IMR-90 (cell line): Measurements from ENCODE around the gene MUSTN1. TPM values are rescaled to one million over a fixed set of nuclear protein-coding genes. Genes with fewer than 3 reads are reported as not detected.

Source experiments
- ATAC-seq: fragments of 200-7000 bp; cut with Tn5 transposase; 2 replicates; pipeline ENCODE4 v1.9.1; 2020; ENCODE audit warnings: low read depth, mild to moderate bottlenecking, moderate library complexity
- BruUV-seq: library from RNA; stranded (reverse); fragments of 400-500 nt; replicated peaks from 2 replicates; lab custom pipeline; 2021; lab: Mats Ljungman, UMichigan
- CTCF ChIA-PET: fragments of 300-600 bp; formaldehyde crosslinking; extraction: SDS; loops from one replicate; lab custom pipeline; 2021; ENCODE audit warnings: antibody characterized with exemption; lab: Yijun Ruan, JAX
- POLR2A ChIA-PET: fragments of 300-600 bp; sonication (Branson Sonifier 250); formaldehyde crosslinking; loops from one replicate; lab custom pipeline; 2022; ENCODE audit warnings: antibody characterized with exemption; ENCODE audit not compliant: unreplicated experiment; lab: Charles Lee
- DNase-seq: peaks from one replicate; pipeline ENCODE4 v3.0.0; 2013
- H2AFZ ChIP-seq: replicated peaks from 2 replicates; pipeline ENCODE3; 2013; ENCODE audit warnings: low read length, mild to moderate bottlenecking; ENCODE audit not compliant: poor library complexity
- H2AK5ac ChIP-seq: 2 replicates; pipeline ENCODE4 v1.6.1; 2013; ENCODE audit warnings: low read depth, low read length, inconsistent platforms
- H2AK9ac ChIP-seq: replicated peaks from 2 replicates; pipeline ENCODE3; 2013; ENCODE audit warnings: mild to moderate bottlenecking, low read depth, low read length, moderate library complexity; ENCODE audit not compliant: poor library complexity
- H2BK120ac ChIP-seq: 2 replicates; pipeline ENCODE4 v1.6.1; 2013; ENCODE audit warnings: low read depth, low read length, inconsistent platforms
- H2BK15ac ChIP-seq: 3 replicates; pipeline ENCODE4 v1.6.1; 2013; ENCODE audit warnings: low read depth, low read length, inconsistent platforms
- H2BK20ac ChIP-seq: 2 replicates; pipeline ENCODE4 v1.6.1; 2013; ENCODE audit warnings: low read depth, mild to moderate bottlenecking, inconsistent platforms, low read length, moderate library complexity
- H2BK5ac ChIP-seq: 2 replicates; pipeline ENCODE4 v1.6.1; 2013; ENCODE audit warnings: mild to moderate bottlenecking, low read depth, low read length, inconsistent platforms; ENCODE audit not compliant: poor library complexity, severe bottlenecking
- H3K14ac ChIP-seq: replicated peaks from 2 replicates; pipeline ENCODE4 v1.6.1; 2013; ENCODE audit warnings: low read depth, low read length, inconsistent platforms
- H3K18ac ChIP-seq: 2 replicates; pipeline ENCODE4 v1.6.1; 2013; ENCODE audit warnings: low read depth, low read length, control low read depth
- H3K23ac ChIP-seq: 2 replicates; pipeline ENCODE4 v1.6.1; 2013; ENCODE audit warnings: low read depth, low read length, inconsistent platforms
- H3K27ac ChIP-seq: 2 replicates; pipeline ENCODE4 v1.5.1; 2013; ENCODE audit warnings: mild to moderate bottlenecking, control low read depth, low read length; ENCODE audit not compliant: insufficient read depth
- H3K27me3 ChIP-seq: 2 replicates; pipeline ENCODE4 v1.6.1; 2013; ENCODE audit warnings: low read length; ENCODE audit not compliant: control insufficient read depth, insufficient read depth
- H3K36me3 ChIP-seq: 2 replicates; pipeline ENCODE4 v1.6.1; 2013; ENCODE audit warnings: low read length, mixed read lengths; ENCODE audit not compliant: control insufficient read depth, insufficient read depth
- H3K4ac ChIP-seq: 2 replicates; pipeline ENCODE4 v1.6.1; 2013; ENCODE audit warnings: low read depth, low read length, inconsistent platforms
- H3K4me1 ChIP-seq: 2 replicates; pipeline ENCODE4 v1.6.1; 2013; ENCODE audit warnings: low read length, mixed read lengths; ENCODE audit not compliant: control insufficient read depth, insufficient read depth
- H3K4me2 ChIP-seq: 2 replicates; pipeline ENCODE4 v1.6.1; 2013; ENCODE audit warnings: low read depth, mild to moderate bottlenecking, control low read depth, low read length, moderate library complexity
- H3K4me3 ChIP-seq: 2 replicates; pipeline ENCODE4 v1.5.1; 2013; ENCODE audit warnings: low read depth, mild to moderate bottlenecking, control low read depth, low read length, moderate library complexity; ENCODE audit not compliant: insufficient read depth
- H3K56ac ChIP-seq: 2 replicates; pipeline ENCODE4 v1.6.1; 2013; ENCODE audit warnings: low read length, inconsistent platforms; ENCODE audit not compliant: insufficient read depth; ENCODE audit errors: extremely low read depth
- H3K79me1 ChIP-seq, 2 experiments: 2 replicates each; pipeline ENCODE4 v1.6.1; 2013; ENCODE audit warnings: low read length in 2 of 2, inconsistent platforms in 1 of 2, low read depth in 1 of 2
- H3K9ac ChIP-seq: 2 replicates; pipeline ENCODE4 v1.6.1; 2013; ENCODE audit warnings: low read depth, low read length, control low read depth
- H3K9me1 ChIP-seq: 2 replicates; pipeline ENCODE4 v1.6.1; 2013; ENCODE audit warnings: low read length, inconsistent platforms; ENCODE audit not compliant: insufficient read depth
- H3K9me3 ChIP-seq: 2 replicates; pipeline ENCODE4 v1.6.1; 2013; ENCODE audit warnings: low read length; ENCODE audit not compliant: control insufficient read depth, insufficient read depth
- H4K20me1 ChIP-seq: 2 replicates; pipeline ENCODE4 v1.6.1; 2013; ENCODE audit warnings: low read length, inconsistent platforms; ENCODE audit not compliant: insufficient read depth
- H4K5ac ChIP-seq: 2 replicates; pipeline ENCODE4 v1.6.1; 2013; ENCODE audit warnings: mild to moderate bottlenecking, low read depth, low read length, control low read depth
- H4K8ac ChIP-seq, 2 experiments: 2 replicates each; pipeline ENCODE4 v1.6.1; 2013; ENCODE audit warnings: low read depth in 2 of 2, low read length in 2 of 2, control low read depth in 1 of 2, inconsistent platforms in 1 of 2
- H4K91ac ChIP-seq: 2 replicates; pipeline ENCODE4 v1.6.1; 2013; ENCODE audit warnings: low read depth, low read length, inconsistent platforms; ENCODE audit not compliant: insufficient read depth
- CEBPB ChIP-seq: IDR thresholded peaks from 2 replicates; pipeline ENCODE4 v1.6.1; 2012; ENCODE audit warnings: low read depth, low read length, improper control_type of control experiment
- CTCF ChIP-seq: conservative IDR thresholded peaks from 2 replicates; pipeline ENCODE4 v1.5.1; 2012; ENCODE audit warnings: mild to moderate bottlenecking, low read depth, low read length, improper control_type of control experiment
- POLR2A ChIP-seq: IDR thresholded peaks from 2 replicates; pipeline ENCODE4 v1.6.1; 2012; ENCODE audit warnings: mild to moderate bottlenecking, low read depth, low read length
- WGBS, 2 experiments: methylation state at CpG; one replicate each; pipeline versions ENCODE4 v1.1.5 to v1.1.7; 2013; ENCODE audit warnings: missing lambda C conversion rate in 2 of 2; ENCODE audit not compliant: insufficient read length in 1 of 2; ENCODE audit errors: extremely low coverage in 2 of 2; 5-methylcytosine and 5-hydroxymethylcytosine counted together
- dilution Hi-C: fragments of 300-500 bp; cut with HindIII; formaldehyde crosslinking; loops from one replicate; pipeline ENCODE4 v1.14.3; 2018; ENCODE audit warnings: low sequenced_read_pairs; ENCODE audit not compliant: unreplicated experiment
- in situ Hi-C: fragments of 300-500 bp; cut with MboI; formaldehyde crosslinking; loops from 3 replicates; pipeline ENCODE4 v1.14.3; 2019; ENCODE audit warnings: low sequenced_read_pairs, inconsistent platforms, mixed read lengths
- intact Hi-C: fragments of 100-400 bp; cut with micrococcal nuclease; formaldehyde crosslinking; loops from 2 replicates; pipeline ENCODE4 v1.10.0; 2022
- polyA plus RNA-seq, 3 experiments: library from polyadenylated mRNA; depleted of rRNA; stranded (reverse); fragments of >200 nt; gene quantifications; 2 replicates each; pipeline ENCODE4 v1.2.3, GENCODE V29; 2012; ENCODE audit warnings: low replicate concordance in 1 of 3
- total RNA-seq: library from RNA; depleted of rRNA; stranded (reverse); fragments of >200 nt; gene quantifications from 2 replicates; pipeline ENCODE4 v1.2.3, GENCODE V29; 2012

MUSTN1 gene
- total and polyA plus RNA-seq, 2 of the 4 experiments (the other 2 are of a cell fraction) = not detected

GRCh38 chr3:52824037-52824436 is 10.8 kb downstream of the MUSTN1 start:
- Histone ChIP-seq H3K9ac (no peak overlapping the region), H4K5ac (no peak overlapping the region), H2AFZ (peak overlapping the region; percentile 23), H3K9me3 (no peaks in the 10 kb centered on the region), H4K91ac (no peak overlapping the region), H4K8ac (no peak overlapping the region), H3K27me3 (peaks cover 1% of the 10 kb centered on the region; the same call in 1 of the 2 replicates), H3K27ac (no peak overlapping the region), H2BK120ac (no peak overlapping the region), H3K18ac (no peak overlapping the region), H3K14ac (no peak overlapping the region), H2BK20ac (no peak overlapping the region), H3K79me1 (no peaks in the 10 kb centered on the region), H4K20me1 (no peaks in the 10 kb centered on the region), H3K4me3 (no peak overlapping the region), H2BK15ac (no peak overlapping the region), H3K56ac (no peak overlapping the region), H3K23ac (no peak overlapping the region), H3K36me3 (no peaks in the 10 kb centered on the region), H3K4me2 (no peak overlapping the region), H3K4me1 (no peaks in the 10 kb centered on the region), H2BK5ac (no peak overlapping the region), H2AK5ac (no peak overlapping the region), H2AK9ac (no peak overlapping the region), H3K9me1 (no peaks in the 10 kb centered on the region), H3K4ac (no peak overlapping the region)
- ATAC-seq = no peak
- ChIA-PET CTCF (no interaction called here), POLR2A (no interaction called here)
- intact Hi-C loops = no loop called here
- in situ Hi-C loops = no loop called here
- no TSS peak for BruUV-seq
- no peak for DNase-seq
- TF ChIP-seq CEBPB = no peak
- TF ChIP-seq CTCF = no peak
- TF ChIP-seq POLR2A = no peak
- 80% methylated on average over 3 of the region's 10 CpGs; no CpG with 5 or more reads in 1 of the 2 experiments for WGBS, 2 experiments
- dilution Hi-C loops = no loop called here
